K562 (cell line): ENCODE measurements around the gene SRGAP2C. TPM values are rescaled to one million over a fixed set of nuclear protein-coding genes. Genes with fewer than 3 reads are reported as not detected.
"Not testable (repeated sequence)": the region's sequence is repeated elsewhere in the genome, so short reads cannot be mapped to it uniquely, and the experiment has no call there.

Source experiments
- ATAC-seq: fragments of 200-7000 bp; cut with Tn5 transposase; 3 replicates; pipeline ENCODE4 v1.9.1; 2020; ENCODE audit warnings: moderate library complexity
- BruUV-seq: library from RNA; stranded (reverse); fragments of 400-500 nt; replicated peaks from 2 replicates; lab custom pipeline; 2021; lab: Mats Ljungman, UMichigan
- CTCF ChIA-PET: fragments of 300-600 bp; formaldehyde crosslinking; extraction: SDS; loops from one replicate; lab custom pipeline; 2021; ENCODE audit warnings: low intra/inter-chr PET ratio; lab: Yijun Ruan, JAX
- POLR2A ChIA-PET: fragments of 300-600, 350-650 bp; sonication (Branson Sonifier 250); formaldehyde crosslinking; extraction: SDS; loops from one replicate; lab custom pipeline; 2021; ENCODE audit warnings: antibody characterized with exemption, inconsistent platforms; lab: Yijun Ruan, JAX
- DNase-seq, 4 experiments: peaks; one replicate each; pipeline versions ENCODE4 v3.0.0 to v3.0.0-alpha.2; 2011 to 2018; ENCODE audit warnings: low spot score in 3 of 4, mixed read lengths in 3 of 4; ENCODE audit errors: extremely low read depth in 1 of 4
- FAIRE-seq: peaks from 2 replicates; lab custom pipeline; 2011; peaks lifted over from hg19 to GRCh38; lab: Jason Lieb, UNC
- H2AFZ ChIP-seq: 2 replicates; pipeline ENCODE4 v1.6.0; 2011; ENCODE audit warnings: low read depth, low read length, control low read depth, inconsistent platforms
- H3K27ac ChIP-seq: fragments of 200-600 bp; 3 replicates; pipeline ENCODE4 v1.8.0; 2011; ENCODE audit warnings: low read depth, mild to moderate bottlenecking, control low read depth, inconsistent platforms, low read length, moderate library complexity, mixed read lengths; ENCODE audit errors: extremely low read depth
- H3K27me3 ChIP-seq, 2 experiments: fragments of 300-600 bp in 1 of 2; 2 replicates in 1 of 2; 3 replicates in 1 of 2; pipeline versions ENCODE4 v1.6.0 to v1.8.0; 2011; ENCODE audit warnings: inconsistent platforms in 2 of 2, low read length in 2 of 2, mild to moderate bottlenecking in 1 of 2, mixed read lengths in 1 of 2, moderate library complexity in 1 of 2; ENCODE audit not compliant: control insufficient read depth in 2 of 2, insufficient read depth in 2 of 2
- H3K36me3 ChIP-seq: fragments of 300-600 bp; 3 replicates; pipeline ENCODE4 v1.8.0; 2011; ENCODE audit warnings: mild to moderate bottlenecking, low read length, inconsistent platforms; ENCODE audit not compliant: control insufficient read depth, insufficient read depth
- H3K4me1 ChIP-seq, 2 experiments: fragments of 200-600 bp in 1 of 2; replicated peaks in 1 of 2; 2 replicates in 1 of 2; 3 replicates in 1 of 2; pipeline versions ENCODE4 v1.5.1 to v1.8.0; 2011; ENCODE audit warnings: inconsistent platforms in 2 of 2, low read length in 2 of 2, mild to moderate bottlenecking in 1 of 2, mixed read lengths in 1 of 2, moderate library complexity in 1 of 2; ENCODE audit not compliant: control insufficient read depth in 2 of 2, insufficient read depth in 2 of 2
- H3K4me2 ChIP-seq: 2 replicates; pipeline ENCODE4 v1.6.1; 2011; ENCODE audit warnings: low read length, control low read depth, inconsistent platforms, mixed read lengths; ENCODE audit not compliant: insufficient read depth
- H3K4me3 ChIP-seq: fragments of 200-600 bp; sonication (generic), shearing (Covaris generic); 2 replicates; pipeline ENCODE4 v1.5.1; 2016; ENCODE audit warnings: control low read depth, inconsistent platforms
- H3K79me2 ChIP-seq: fragments of 200-600 bp; 3 replicates; pipeline ENCODE4 v1.8.0; 2011; ENCODE audit warnings: low read length, inconsistent platforms; ENCODE audit not compliant: control insufficient read depth, insufficient read depth
- H3K9ac ChIP-seq, 2 experiments: 2 replicates each; pipeline versions ENCODE4 v1.6.0 to v1.6.1; 2011; ENCODE audit warnings: low read depth in 2 of 2, low read length in 2 of 2, control low read depth in 1 of 2, inconsistent platforms in 1 of 2, mild to moderate bottlenecking in 1 of 2, mixed read lengths in 1 of 2; ENCODE audit not compliant: insufficient read depth in 1 of 2
- H3K9me1 ChIP-seq: one replicate; pipeline ENCODE4 v1.6.0; 2011; ENCODE audit warnings: inconsistent platforms, mild to moderate bottlenecking, low read length, moderate library complexity; ENCODE audit not compliant: control insufficient read depth, insufficient read depth
- H3K9me3 ChIP-seq: replicated peaks from 2 replicates; pipeline ENCODE4 v1.5.1; 2011; ENCODE audit warnings: low read depth, low read length, inconsistent platforms; ENCODE audit not compliant: control insufficient read depth, insufficient read depth
- H4K20me1 ChIP-seq: replicated peaks from 2 replicates; pipeline ENCODE4 v1.6.1; 2011; ENCODE audit warnings: low read length, inconsistent platforms, mixed read lengths; ENCODE audit not compliant: control insufficient read depth, insufficient read depth
- PHF8 ChIP-seq: fragments of 200-600 bp; sonication (generic); IDR thresholded peaks from 2 replicates; pipeline ENCODE4 v1.6.1; 2012; ENCODE audit warnings: mixed run types, mild to moderate bottlenecking, inconsistent platforms, low read length, moderate library complexity, borderline replicate concordance
- POLR2G ChIP-seq: fragments of 200-400 bp; formaldehyde crosslinking; IDR thresholded peaks from 2 replicates; pipeline ENCODE4 v1.6.1; 2017; ENCODE audit warnings: low read depth, mild to moderate bottlenecking, antibody characterized with exemption, low read length, moderate library complexity
- RBFOX2 ChIP-seq: fragments of 200-400 bp; formaldehyde crosslinking; IDR thresholded peaks from 2 replicates; pipeline ENCODE4 v1.6.1; 2017; ENCODE audit warnings: low read depth, mild to moderate bottlenecking, low read length, moderate library complexity
- SAP30 ChIP-seq: fragments of 200-600 bp; sonication (generic); IDR thresholded peaks from 2 replicates; pipeline ENCODE4 v1.6.1; 2012; ENCODE audit warnings: borderline replicate concordance, low read depth, mild to moderate bottlenecking, moderate library complexity, low read length, control low read depth, inconsistent platforms; ENCODE audit not compliant: insufficient read depth, poor library complexity, severe bottlenecking
- WGBS: fragments of 100-300 bp; shearing (Covaris generic); methylation state at CpG from one replicate; pipeline ENCODE4 v1.1.6; 2016; ENCODE audit warnings: low coverage, mixed read lengths; ENCODE audit not compliant: insufficient coverage; ENCODE audit errors: missing lambda C conversion rate; 5-methylcytosine and 5-hydroxymethylcytosine counted together
- in situ Hi-C: fragments of 300-500 bp; cut with MboI; formaldehyde crosslinking; loops from 4 replicates; pipeline ENCODE4 v1.15.0; 2018; ENCODE audit warnings: inconsistent platforms, mixed read lengths
- intact Hi-C: fragments of 100-400 bp; cut with micrococcal nuclease; formaldehyde crosslinking; loops from 2 replicates; pipeline ENCODE4 v1.14.2; 2022
- polyA plus RNA-seq, 8 experiments: library from polyadenylated mRNA; depleted of rRNA in 4 of 8; stranded (reverse) in 5 of 8; unstranded in 3 of 8; fragments of >200 nt; fragmentation: Nextera tagmentation in 2 of 8; fragmentation: Illumina TruSeq in 1 of 8; extraction: Ambion mirVana in 2 of 8; extraction: Trizol in 1 of 8; gene quantifications; 2 replicates each; pipeline versions ENCODE4 v1.2.1 to v1.2.3, GENCODE V29; 2011 to 2014; ENCODE audit warnings: inconsistent platforms in 1 of 8, missing spikeins in 1 of 8
- total RNA-seq, 7 experiments: library from RNA; depleted of rRNA in 6 of 7; stranded (reverse); fragments of >200 nt in 6 of 7; fragmentation: Illumina TruSeq in 2 of 7; extraction: Trizol in 2 of 7; gene quantifications; 2 replicates each; pipeline versions ENCODE4 v1.2.1 to v1.2.3, GENCODE V29; 2011 to 2021; ENCODE audit warnings: low replicate concordance in 1 of 7

The SRGAP2C gene
- total and polyA plus RNA-seq, 9 of the 15 experiments (the other 6 are each of a cell fraction or from before 2014, with no cell fraction given) = 5.0 to 21.1 (median 7.7) TPM

- CTCF ChIA-PET = not testable (repeated sequence)
Observed at GRCh38 chr1:121183867-121184266, 908 bp upstream of the SRGAP2C start.

GRCh38 chr1:121185140-121185708 lies 449 bp downstream of the SRGAP2C start:
- H3K27me3 ChIP-seq, H3K79me2 ChIP-seq, H3K9me1 ChIP-seq, H3K36me3 ChIP-seq, H3K9me3 ChIP-seq, H3K4me1 ChIP-seq, FAIRE-seq, CTCF ChIA-PET, DNase-seq, in situ Hi-C loops, POLR2A ChIA-PET, H2AFZ ChIP-seq, H4K20me1 ChIP-seq, intact Hi-C loops: not testable (repeated sequence)
- peak; percentile 43 for ATAC-seq
- WGBS = no CpG with 5 or more reads among the region's 48 CpGs
- H3K9ac ChIP-seq = peak overlapping the region in 1 of 2 experiments; percentile 71; a peak in 1 of 4 replicates
- H3K4me3 ChIP-seq = peak overlapping the region; percentile 49
- BruUV-seq = TSS peak; percentile 45
- peak overlapping the region; percentile 43 for H3K27ac ChIP-seq
- H3K4me2 ChIP-seq = peak overlapping the region; percentile 49; the same call in 1 of the 2 replicates
- TF ChIP-seq RBFOX2 (peak; percentile 41; the same call in 1 of the 2 replicates), PHF8 (peak; percentile 8; the same call in 1 of the 2 replicates), POLR2G (peak; percentile 55; the same call in 1 of the 2 replicates)

More at GRCh38 chr1:121183867-121184266, 908 bp upstream of the SRGAP2C start:
- H2AFZ ChIP-seq = 0 out of 2 replicates have a peak overlapping the region, but pooled peaks have one; percentile 62
- H3K9me1 ChIP-seq, H3K4me1 ChIP-seq, H3K9me3 ChIP-seq, H3K36me3 ChIP-seq, H3K79me2 ChIP-seq, intact Hi-C loops, in situ Hi-C loops, H3K27me3 ChIP-seq, POLR2A ChIA-PET, BruUV-seq, H4K20me1 ChIP-seq, FAIRE-seq: not testable (repeated sequence)
- peak overlapping the region; percentile 60 to 62; a peak in 2 of 4 replicates for H3K9ac ChIP-seq
- peak overlapping the region; percentile 55; the same call in 1 of the 2 replicates for H3K4me2 ChIP-seq
- TF ChIP-seq SAP30 (peak; percentile 76), RBFOX2 (peak; percentile 50; the same call in 1 of the 2 replicates), POLR2G (peak; percentile 53)
- peak overlapping the region; percentile 55 for H3K4me3 ChIP-seq
- ATAC-seq = peak; percentile 2; the same call in 1 of the 3 replicates
- no CpG with 5 or more reads among the region's 31 CpGs for WGBS
- DNase-seq = peak in 1 of 4 experiments; percentile 3
- H3K27ac ChIP-seq = peak overlapping the region; percentile 67

GRCh38 chr1:121186191-121186590 lies 1.4 kb downstream of the SRGAP2C start:
- H3K27ac ChIP-seq, ATAC-seq, H4K20me1 ChIP-seq, FAIRE-seq, H3K4me2 ChIP-seq, H3K4me1 ChIP-seq, H3K9ac ChIP-seq, BruUV-seq, H3K4me3 ChIP-seq, H2AFZ ChIP-seq, H3K27me3 ChIP-seq, intact Hi-C loops, H3K79me2 ChIP-seq, DNase-seq, CTCF ChIA-PET, H3K9me3 ChIP-seq, H3K9me1 ChIP-seq, in situ Hi-C loops, H3K36me3 ChIP-seq, POLR2A ChIA-PET: not testable (repeated sequence)
- WGBS = 0% methylated on average over 2 of the region's 20 CpGs
